NCI-H187 (cell line): Measurements from ENCODE around the gene ASAP3.

ENCODE experiments used
- DNase-seq, 2 experiments: peaks; one replicate each; lab custom pipeline; 2025; lab: John Stamatoyannopoulos, UW

ASAP3 gene

GRCh38 chr1:23423415-23424292 lies 60.3 kb downstream of the ASAP3 start:
- DNase-seq = no peak

- DNase-seq = no peak
Measured at GRCh38 chr1:23422941-23423340, 61.0 kb downstream of the ASAP3 start.

GRCh38 chr1:23422241-23422877 lies 61.6 kb downstream of the ASAP3 start:
- no peak for DNase-seq

GRCh38 chr1:23421753-23422240 lies 62.2 kb downstream of the ASAP3 start:
- no peak for DNase-seq

- DNase-seq = no peak
Measured at GRCh38 chr1:23421343-23421742, 62.6 kb downstream of the ASAP3 start.

GRCh38 chr1:23420778-23421177 lies 63.2 kb downstream of the ASAP3 start:
- no peak for DNase-seq

GRCh38 chr1:23419180-23419579 lies 64.8 kb downstream of the ASAP3 start:
- no peak for DNase-seq

- DNase-seq = no peak
Measured at GRCh38 chr1:23417570-23417969, 66.4 kb downstream of the ASAP3 start.

GRCh38 chr1:23416964-23417363 lies 67.0 kb downstream of the ASAP3 start:
- DNase-seq = no peak

GRCh38 chr1:23408797-23409290 lies 75.1 kb downstream of the ASAP3 start:
- DNase-seq = no peak

GRCh38 chr1:23407016-23407630 lies 76.9 kb downstream of the ASAP3 start:
- no peak for DNase-seq

GRCh38 chr1:23405946-23406345 lies 78.0 kb downstream of the ASAP3 start:
- no peak for DNase-seq

- DNase-seq = peak; percentile 57 to 75
Measured at GRCh38 chr1:23403735-23404486, 80.1 kb downstream of the ASAP3 start.

- DNase-seq = no peak
Measured at GRCh38 chr1:23403355-23403734, 80.6 kb downstream of the ASAP3 start.

GRCh38 chr1:23403038-23403336 lies 81.0 kb downstream of the ASAP3 start:
- no peak for DNase-seq

- DNase-seq = no peak
Measured at GRCh38 chr1:23402286-23403037, 81.5 kb downstream of the ASAP3 start.

GRCh38 chr1:23401313-23401712 lies 82.7 kb downstream of the ASAP3 start:
- no peak for DNase-seq

GRCh38 chr1:23400324-23401114 lies 83.5 kb downstream of the ASAP3 start:
- no peak for DNase-seq

GRCh38 chr1:23399229-23399628 lies 84.8 kb downstream of the ASAP3 start:
- no peak for DNase-seq

GRCh38 chr1:23397908-23398307 lies 86.1 kb downstream of the ASAP3 start:
- no peak for DNase-seq

- no peak for DNase-seq
Measured at GRCh38 chr1:23396380-23396779, 87.6 kb downstream of the ASAP3 start.
